IMR-90 (cell line): ENCODE measurements around the gene PDLIM5. TPM values are rescaled to one million over a fixed set of nuclear protein-coding genes. Genes with fewer than 3 reads are reported as not detected.

ENCODE experiments used
- ATAC-seq: fragments of 200-7000 bp; cut with Tn5 transposase; 2 replicates; pipeline ENCODE4 v1.9.1; 2020; ENCODE audit warnings: low read depth, mild to moderate bottlenecking, moderate library complexity
- BruUV-seq: library from RNA; stranded (reverse); fragments of 400-500 nt; replicated peaks from 2 replicates; lab custom pipeline; 2021; lab: Mats Ljungman, UMichigan
- CTCF ChIA-PET: fragments of 300-600 bp; formaldehyde crosslinking; extraction: SDS; loops from one replicate; lab custom pipeline; 2021; ENCODE audit warnings: antibody characterized with exemption; lab: Yijun Ruan, JAX
- POLR2A ChIA-PET: fragments of 300-600 bp; sonication (Branson Sonifier 250); formaldehyde crosslinking; loops from one replicate; lab custom pipeline; 2022; ENCODE audit warnings: antibody characterized with exemption; ENCODE audit not compliant: unreplicated experiment; lab: Charles Lee
- DNase-seq: peaks from one replicate; pipeline ENCODE4 v3.0.0; 2013
- H2AFZ ChIP-seq: replicated peaks from 2 replicates; pipeline ENCODE3; 2013; ENCODE audit warnings: low read length, mild to moderate bottlenecking; ENCODE audit not compliant: poor library complexity
- H2AK5ac ChIP-seq: 2 replicates; pipeline ENCODE4 v1.6.1; 2013; ENCODE audit warnings: low read depth, low read length, inconsistent platforms
- H2AK9ac ChIP-seq: replicated peaks from 2 replicates; pipeline ENCODE3; 2013; ENCODE audit warnings: mild to moderate bottlenecking, low read depth, low read length, moderate library complexity; ENCODE audit not compliant: poor library complexity
- H2BK120ac ChIP-seq: 2 replicates; pipeline ENCODE4 v1.6.1; 2013; ENCODE audit warnings: low read depth, low read length, inconsistent platforms
- H2BK15ac ChIP-seq: 3 replicates; pipeline ENCODE4 v1.6.1; 2013; ENCODE audit warnings: low read depth, low read length, inconsistent platforms
- H2BK20ac ChIP-seq: 2 replicates; pipeline ENCODE4 v1.6.1; 2013; ENCODE audit warnings: low read depth, mild to moderate bottlenecking, inconsistent platforms, low read length, moderate library complexity
- H2BK5ac ChIP-seq: 2 replicates; pipeline ENCODE4 v1.6.1; 2013; ENCODE audit warnings: mild to moderate bottlenecking, low read depth, low read length, inconsistent platforms; ENCODE audit not compliant: poor library complexity, severe bottlenecking
- H3K14ac ChIP-seq: replicated peaks from 2 replicates; pipeline ENCODE4 v1.6.1; 2013; ENCODE audit warnings: low read depth, low read length, inconsistent platforms
- H3K18ac ChIP-seq: 2 replicates; pipeline ENCODE4 v1.6.1; 2013; ENCODE audit warnings: low read depth, low read length, control low read depth
- H3K23ac ChIP-seq: 2 replicates; pipeline ENCODE4 v1.6.1; 2013; ENCODE audit warnings: low read depth, low read length, inconsistent platforms
- H3K27ac ChIP-seq: 2 replicates; pipeline ENCODE4 v1.5.1; 2013; ENCODE audit warnings: mild to moderate bottlenecking, control low read depth, low read length; ENCODE audit not compliant: insufficient read depth
- H3K27me3 ChIP-seq: 2 replicates; pipeline ENCODE4 v1.6.1; 2013; ENCODE audit warnings: low read length; ENCODE audit not compliant: control insufficient read depth, insufficient read depth
- H3K36me3 ChIP-seq: 2 replicates; pipeline ENCODE4 v1.6.1; 2013; ENCODE audit warnings: low read length, mixed read lengths; ENCODE audit not compliant: control insufficient read depth, insufficient read depth
- H3K4ac ChIP-seq: 2 replicates; pipeline ENCODE4 v1.6.1; 2013; ENCODE audit warnings: low read depth, low read length, inconsistent platforms
- H3K4me1 ChIP-seq: 2 replicates; pipeline ENCODE4 v1.6.1; 2013; ENCODE audit warnings: low read length, mixed read lengths; ENCODE audit not compliant: control insufficient read depth, insufficient read depth
- H3K4me2 ChIP-seq: 2 replicates; pipeline ENCODE4 v1.6.1; 2013; ENCODE audit warnings: low read depth, mild to moderate bottlenecking, control low read depth, low read length, moderate library complexity
- H3K4me3 ChIP-seq: 2 replicates; pipeline ENCODE4 v1.5.1; 2013; ENCODE audit warnings: low read depth, mild to moderate bottlenecking, control low read depth, low read length, moderate library complexity; ENCODE audit not compliant: insufficient read depth
- H3K56ac ChIP-seq: 2 replicates; pipeline ENCODE4 v1.6.1; 2013; ENCODE audit warnings: low read length, inconsistent platforms; ENCODE audit not compliant: insufficient read depth; ENCODE audit errors: extremely low read depth
- H3K79me1 ChIP-seq, 2 experiments: 2 replicates each; pipeline ENCODE4 v1.6.1; 2013; ENCODE audit warnings: low read length in 2 of 2, inconsistent platforms in 1 of 2, low read depth in 1 of 2
- H3K9ac ChIP-seq: 2 replicates; pipeline ENCODE4 v1.6.1; 2013; ENCODE audit warnings: low read depth, low read length, control low read depth
- H3K9me1 ChIP-seq: 2 replicates; pipeline ENCODE4 v1.6.1; 2013; ENCODE audit warnings: low read length, inconsistent platforms; ENCODE audit not compliant: insufficient read depth
- H3K9me3 ChIP-seq: 2 replicates; pipeline ENCODE4 v1.6.1; 2013; ENCODE audit warnings: low read length; ENCODE audit not compliant: control insufficient read depth, insufficient read depth
- H4K20me1 ChIP-seq: 2 replicates; pipeline ENCODE4 v1.6.1; 2013; ENCODE audit warnings: low read length, inconsistent platforms; ENCODE audit not compliant: insufficient read depth
- H4K5ac ChIP-seq: 2 replicates; pipeline ENCODE4 v1.6.1; 2013; ENCODE audit warnings: mild to moderate bottlenecking, low read depth, low read length, control low read depth
- H4K8ac ChIP-seq, 2 experiments: 2 replicates each; pipeline ENCODE4 v1.6.1; 2013; ENCODE audit warnings: low read depth in 2 of 2, low read length in 2 of 2, control low read depth in 1 of 2, inconsistent platforms in 1 of 2
- H4K91ac ChIP-seq: 2 replicates; pipeline ENCODE4 v1.6.1; 2013; ENCODE audit warnings: low read depth, low read length, inconsistent platforms; ENCODE audit not compliant: insufficient read depth
- CEBPB ChIP-seq: IDR thresholded peaks from 2 replicates; pipeline ENCODE4 v1.6.1; 2012; ENCODE audit warnings: low read depth, low read length, improper control_type of control experiment
- MAFK ChIP-seq: IDR thresholded peaks from 2 replicates; pipeline ENCODE4 v1.6.1; 2012; ENCODE audit warnings: low read depth, low read length, improper control_type of control experiment
- NFE2L2 ChIP-seq: fragments of 150-350 bp; IDR thresholded peaks from 2 replicates; pipeline ENCODE4 v1.6.1; 2016; ENCODE audit warnings: low read depth, mild to moderate bottlenecking, low read length
- POLR2A ChIP-seq: IDR thresholded peaks from 2 replicates; pipeline ENCODE4 v1.6.1; 2012; ENCODE audit warnings: mild to moderate bottlenecking, low read depth, low read length
- RAD21 ChIP-seq: IDR thresholded peaks from 2 replicates; pipeline ENCODE4 v1.6.1; 2012; ENCODE audit warnings: low read length, improper control_type of control experiment
- dilution Hi-C: fragments of 300-500 bp; cut with HindIII; formaldehyde crosslinking; loops from one replicate; pipeline ENCODE4 v1.14.3; 2018; ENCODE audit warnings: low sequenced_read_pairs; ENCODE audit not compliant: unreplicated experiment
- in situ Hi-C: fragments of 300-500 bp; cut with MboI; formaldehyde crosslinking; loops from 3 replicates; pipeline ENCODE4 v1.14.3; 2019; ENCODE audit warnings: low sequenced_read_pairs, inconsistent platforms, mixed read lengths
- intact Hi-C: fragments of 100-400 bp; cut with micrococcal nuclease; formaldehyde crosslinking; loops from 2 replicates; pipeline ENCODE4 v1.10.0; 2022
- polyA plus RNA-seq, 3 experiments: library from polyadenylated mRNA; depleted of rRNA; stranded (reverse); fragments of >200 nt; gene quantifications; 2 replicates each; pipeline ENCODE4 v1.2.3, GENCODE V29; 2012; ENCODE audit warnings: low replicate concordance in 1 of 3
- total RNA-seq: library from RNA; depleted of rRNA; stranded (reverse); fragments of >200 nt; gene quantifications from 2 replicates; pipeline ENCODE4 v1.2.3, GENCODE V29; 2012
- TF ChIP-seq, protein P1 (sequence below): fragments of 150-350 bp; IDR thresholded peaks from 2 replicates; pipeline ENCODE4 v1.6.1; 2017; ENCODE audit warnings: mild to moderate bottlenecking, antibody characterized with exemption, low read length, low read depth

PDLIM5 gene
- total and polyA plus RNA-seq, 2 of the 4 experiments (the other 2 are of a cell fraction), result 96.5 to 188 TPM

DNA sequence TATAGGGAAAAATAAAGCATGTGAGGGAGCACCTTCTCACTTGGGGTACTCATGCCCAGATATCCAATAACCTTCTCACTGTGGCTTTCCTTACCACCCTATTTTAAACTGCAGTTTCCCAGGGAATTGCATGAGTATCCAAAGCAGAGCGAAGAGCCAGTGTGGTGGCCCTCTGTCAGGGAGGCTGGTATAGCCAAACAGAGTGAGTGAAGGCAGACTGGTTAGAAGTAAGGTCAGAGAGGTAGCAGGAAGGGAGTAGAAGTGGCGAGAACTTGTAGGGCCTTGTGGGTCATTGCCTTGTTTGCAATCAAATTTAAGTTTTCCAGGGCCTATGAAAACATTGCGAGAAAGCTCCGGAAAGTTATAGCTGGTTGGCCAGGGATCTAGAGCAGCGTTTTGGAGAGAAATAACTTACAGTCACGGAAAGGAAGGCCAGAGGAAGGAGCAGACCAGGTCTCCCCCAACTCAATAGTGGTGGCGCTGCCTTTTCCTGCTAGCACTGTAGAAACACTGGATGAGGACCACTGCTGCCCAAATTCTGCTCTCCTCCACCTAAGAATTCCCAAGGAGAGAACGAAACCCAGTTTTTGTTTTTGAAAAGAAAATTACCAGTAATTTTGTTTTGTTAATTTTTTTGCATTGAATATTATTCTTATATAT lies 77.2 kb downstream of the PDLIM5 start (continued):
- TF ChIP-seq NFE2L2, result no peak

DNA sequence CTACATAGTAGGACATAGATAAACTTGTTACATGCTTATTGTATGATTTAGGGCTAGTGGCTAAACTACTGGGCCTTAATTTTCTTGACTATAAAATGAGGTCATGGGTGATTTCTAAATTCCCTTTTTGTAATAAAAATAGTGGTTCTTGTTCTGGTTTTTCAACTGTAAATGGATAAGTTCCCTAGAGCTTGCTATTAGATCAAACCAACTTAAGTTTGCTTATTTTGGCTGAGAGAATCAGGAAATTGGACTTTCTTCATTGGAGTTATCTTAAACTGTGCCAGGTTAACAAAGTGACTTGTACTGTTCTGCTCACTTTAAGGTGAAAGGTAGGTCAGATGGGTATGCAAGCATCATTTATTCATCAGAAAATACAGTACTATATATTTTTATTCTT lies 78.3 kb downstream of the PDLIM5 start:
- no peak for DNase-seq
- H2AFZ ChIP-seq, result no peak overlapping the region
- no peak overlapping the region for H2BK120ac ChIP-seq
- no peak overlapping the region for H3K14ac ChIP-seq
- no peak overlapping the region for H3K9ac ChIP-seq
- ChIA-PET CTCF (interaction anchor here (0.7 kb wide), 1 partner anchor 10 kb away, joined by 3 read pairs; no protein-coding TSS in a partner anchor), POLR2A (no interaction called here)
- peaks cover 16% of the 10 kb centered on the region for H3K4me1 ChIP-seq
- dilution Hi-C loops (no loop called here), in situ Hi-C loops (no loop called here), intact Hi-C loops (no loop called here)
- TF ChIP-seq POLR2A, result no peak
- TF ChIP-seq RAD21, result no peak
- TF ChIP-seq, protein P1, sequence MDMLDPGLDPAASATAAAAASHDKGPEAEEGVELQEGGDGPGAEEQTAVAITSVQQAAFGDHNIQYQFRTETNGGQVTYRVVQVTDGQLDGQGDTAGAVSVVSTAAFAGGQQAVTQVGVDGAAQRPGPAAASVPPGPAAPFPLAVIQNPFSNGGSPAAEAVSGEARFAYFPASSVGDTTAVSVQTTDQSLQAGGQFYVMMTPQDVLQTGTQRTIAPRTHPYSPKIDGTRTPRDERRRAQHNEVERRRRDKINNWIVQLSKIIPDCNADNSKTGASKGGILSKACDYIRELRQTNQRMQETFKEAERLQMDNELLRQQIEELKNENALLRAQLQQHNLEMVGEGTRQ, result no peak
- TF ChIP-seq MAFK, result no peak
- TF ChIP-seq CEBPB, result no peak
- H4K8ac ChIP-seq, result no peak overlapping the region
- H2AK9ac ChIP-seq, result no peak overlapping the region
- no peak overlapping the region for H2BK5ac ChIP-seq
- no peak overlapping the region for H3K4me3 ChIP-seq
- no peak for ATAC-seq
- peaks cover 44 to 60% of the 10 kb centered on the region in 2 experiments for H3K79me1 ChIP-seq
- H2BK15ac ChIP-seq, result no peak overlapping the region
- no TSS peak for BruUV-seq
- no peak overlapping the region for H3K4me2 ChIP-seq
- H3K56ac ChIP-seq, result no peak overlapping the region
- peaks cover 6% of the 10 kb centered on the region for H3K9me1 ChIP-seq
- no peak overlapping the region for H4K91ac ChIP-seq
- no peaks in the 10 kb centered on the region for H3K27me3 ChIP-seq
- peaks cover 1% of the 10 kb centered on the region; the same call in 1 of the 2 replicates for H4K20me1 ChIP-seq
- H3K27ac ChIP-seq, result no peak overlapping the region
- H3K18ac ChIP-seq, result no peak overlapping the region
- H2AK5ac ChIP-seq, result no peak overlapping the region
- no peak overlapping the region for H4K5ac ChIP-seq
- no peak overlapping the region for H3K23ac ChIP-seq
- H3K4ac ChIP-seq, result no peak overlapping the region
- peaks cover 3% of the 10 kb centered on the region; the same call in 1 of the 2 replicates for H3K36me3 ChIP-seq
- no peaks in the 10 kb centered on the region for H3K9me3 ChIP-seq
- H2BK20ac ChIP-seq, result no peak overlapping the region
